Effector memory CD8-positive, alpha-beta T cell (primary cell): Measurements from ENCODE around the gene MTF1.

ENCODE experiments used
- ATAC-seq: fragments of 150-1000 bp; cut with Tn5 transposase; replicated peaks from 2 replicates; pipeline ENCODE4 v1.10.0; 2021; ENCODE audit warnings: mild to moderate bottlenecking, moderate library complexity
- DNase-seq, 3 experiments: peaks; one replicate each; pipeline ENCODE4 v3.0.0; 2021
- H3K27ac Mint-ChIP-seq, 2 donors: one replicate each; pipeline ENCODE4 v1.8.0; 2022; ENCODE audit warnings: mild to moderate bottlenecking in 2 of 2, mixed read lengths in 2 of 2, moderate library complexity in 2 of 2
- H3K27me3 Mint-ChIP-seq, 2 donors: one replicate each; pipeline ENCODE4 v1.8.0; 2022; ENCODE audit warnings: mixed read lengths in 2 of 2
- H3K36me3 Mint-ChIP-seq: one replicate; pipeline ENCODE4 v1.8.0; 2022; ENCODE audit warnings: mild to moderate bottlenecking, moderate library complexity, mixed read lengths; ENCODE audit not compliant: insufficient read depth
- H3K4me1 Mint-ChIP-seq, 2 donors: one replicate each; pipeline ENCODE4 v1.8.0; 2022; ENCODE audit warnings: low read depth in 2 of 2, mixed read lengths in 2 of 2
- H3K4me3 Mint-ChIP-seq, 2 donors: one replicate each; pipeline ENCODE4 v1.8.0; 2022; ENCODE audit warnings: mild to moderate bottlenecking in 2 of 2, mixed read lengths in 2 of 2, moderate library complexity in 2 of 2
- H3K9me3 Mint-ChIP-seq, 2 donors: one replicate each; pipeline ENCODE4 v1.8.0; 2022; ENCODE audit warnings: mixed read lengths in 2 of 2

The MTF1 gene

DNA sequence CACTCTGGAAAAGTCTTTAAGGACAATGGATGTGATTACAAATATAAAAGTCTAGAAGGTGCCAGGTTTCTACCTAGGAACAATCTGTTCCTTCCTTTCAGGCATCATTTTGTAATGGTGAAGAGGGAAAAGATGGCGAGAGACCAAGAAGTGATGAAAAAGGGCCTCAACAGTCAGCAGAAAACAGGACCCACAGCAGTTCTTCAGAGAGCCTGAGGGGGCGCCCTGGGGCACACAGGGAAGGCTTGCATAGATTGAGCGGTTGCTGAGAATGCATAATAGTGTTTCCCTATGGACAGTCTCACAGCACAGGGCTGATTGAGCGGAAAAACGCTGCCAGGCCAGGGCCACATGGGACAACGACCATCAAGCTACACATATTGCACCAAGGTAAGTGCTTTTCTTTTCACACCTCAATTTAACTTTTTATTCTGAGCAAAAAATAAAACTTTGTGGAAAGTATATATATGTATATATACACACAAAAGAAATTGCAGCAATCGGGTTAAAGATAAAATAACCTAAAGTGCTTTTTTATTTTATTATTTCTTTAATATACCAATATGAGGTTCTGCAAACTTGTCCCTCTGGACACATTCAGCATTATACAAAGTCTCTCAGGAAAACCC lies 48.3 kb downstream of the MTF1 start:
- Mint-ChIP-seq H3K27me3 (no peaks in the 10 kb centered on the region), H3K36me3 (peaks cover 33% of the 10 kb centered on the region), H3K27ac (peak overlapping the region; percentile 47 to 48), H3K4me3 (no peak overlapping the region), H3K9me3 (no peaks in the 10 kb centered on the region), H3K4me1 (peaks cover 21 to 32% of the 10 kb centered on the region in 2 donors)
- DNase-seq (peak; percentile 57 to 64 (median 59)), ATAC-seq (peak; percentile 35)

- Mint-ChIP-seq H3K9me3 (no peaks in the 10 kb centered on the region), H3K27ac (no peak overlapping the region), H3K4me3 (peak overlapping the region in 1 of 2 donors; percentile 96), H3K36me3 (peaks cover 39% of the 10 kb centered on the region), H3K27me3 (no peaks in the 10 kb centered on the region), H3K4me1 (peaks cover 21 to 32% of the 10 kb centered on the region in 2 donors)
- DNase-seq (no peak), ATAC-seq (no peak)
These were observed 49.5 kb downstream of the MTF1 start for GRCh38 chr1:37809942-37810341.

- peak in 1 of 3 experiments; percentile 25 for DNase-seq
- H3K27ac Mint-ChIP-seq, result peak overlapping the region; percentile 98 to 99
- ATAC-seq, result peak; percentile 51
- H3K36me3 Mint-ChIP-seq, result peaks cover 42% of the 10 kb centered on the region
- H3K27me3 Mint-ChIP-seq, result no peaks in the 10 kb centered on the region
- peak overlapping the region; percentile 95 to 96 for H3K4me3 Mint-ChIP-seq
- H3K4me1 Mint-ChIP-seq, result peaks cover 27 to 40% of the 10 kb centered on the region in 2 donors
- no peaks in the 10 kb centered on the region for H3K9me3 Mint-ChIP-seq
These were observed 50.7 kb downstream of the MTF1 start for GRCh38 chr1:37808369-37809319.

- Mint-ChIP-seq H3K4me1 (peaks cover 27 to 40% of the 10 kb centered on the region in 2 donors), H3K27me3 (no peaks in the 10 kb centered on the region), H3K36me3 (peaks cover 51% of the 10 kb centered on the region)
These were observed 51.6 kb downstream of the MTF1 start, which contains the start of the genes C1orf122 and YRDC for GRCh38 chr1:37807555-37808368. C1orf122 (plus strand) TSS chr1:37807790; CDS start chr1:37808405, 615 bp downstream. YRDC (minus strand) TSS chr1:37808208; CDS start chr1:37808180, 28 bp downstream.

GRCh38 chr1:37807220-37807554 lies 52.2 kb downstream of the MTF1 start:
- Mint-ChIP-seq H3K4me3 (peak overlapping the region; percentile 95 to 96), H3K27me3 (no peaks in the 10 kb centered on the region), H3K27ac (peak overlapping the region; percentile 98 to 99), H3K36me3 (peaks cover 57% of the 10 kb centered on the region), H3K9me3 (no peaks in the 10 kb centered on the region), H3K4me1 (peaks cover 27 to 40% of the 10 kb centered on the region in 2 donors)
- DNase-seq, result no peak
- ATAC-seq, result no peak

More at GRCh38 chr1:37807555-37808368, 51.6 kb downstream of the MTF1 start, which contains the start of the genes C1orf122 and YRDC:
- DNase-seq (peak; percentile 87 to 91 (median 88)), ATAC-seq (peak; percentile 93)
- peak within 1 kb of the TSS; percentile 98 to 99 for H3K27ac Mint-ChIP-seq
- peak within 1 kb of the TSS; percentile 95 to 96 for H3K4me3 Mint-ChIP-seq
- no peaks in the 10 kb centered on the region for H3K9me3 Mint-ChIP-seq

DNA sequence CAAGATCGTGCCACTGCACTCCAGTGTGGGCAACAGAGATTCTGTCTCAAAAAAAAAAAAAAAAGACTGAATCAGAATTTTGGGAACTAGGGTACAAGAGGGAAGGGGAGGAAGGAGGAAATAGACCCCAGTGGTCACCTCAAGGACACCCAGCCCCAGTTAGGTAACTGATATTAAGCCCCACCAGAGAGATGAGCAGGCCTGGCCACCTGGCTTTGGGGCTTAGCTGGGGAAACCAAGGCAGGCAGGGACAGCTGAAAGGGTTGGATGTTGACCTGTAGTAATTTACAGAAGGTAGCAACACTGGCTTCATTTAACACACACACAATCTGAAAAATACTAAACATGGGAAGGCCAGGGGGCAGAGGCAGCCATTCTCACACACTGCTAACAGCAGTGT lies 57.0 kb downstream of the MTF1 start:
- Mint-ChIP-seq H3K27ac (peak overlapping the region in 1 of 2 donors; percentile 51), H3K27me3 (no peaks in the 10 kb centered on the region), H3K4me3 (no peak overlapping the region), H3K4me1 (peaks cover 10 to 18% of the 10 kb centered on the region in 2 donors), H3K9me3 (no peaks in the 10 kb centered on the region), H3K36me3 (peaks cover 69% of the 10 kb centered on the region)
- DNase-seq (no peak), ATAC-seq (no peak)

DNA sequence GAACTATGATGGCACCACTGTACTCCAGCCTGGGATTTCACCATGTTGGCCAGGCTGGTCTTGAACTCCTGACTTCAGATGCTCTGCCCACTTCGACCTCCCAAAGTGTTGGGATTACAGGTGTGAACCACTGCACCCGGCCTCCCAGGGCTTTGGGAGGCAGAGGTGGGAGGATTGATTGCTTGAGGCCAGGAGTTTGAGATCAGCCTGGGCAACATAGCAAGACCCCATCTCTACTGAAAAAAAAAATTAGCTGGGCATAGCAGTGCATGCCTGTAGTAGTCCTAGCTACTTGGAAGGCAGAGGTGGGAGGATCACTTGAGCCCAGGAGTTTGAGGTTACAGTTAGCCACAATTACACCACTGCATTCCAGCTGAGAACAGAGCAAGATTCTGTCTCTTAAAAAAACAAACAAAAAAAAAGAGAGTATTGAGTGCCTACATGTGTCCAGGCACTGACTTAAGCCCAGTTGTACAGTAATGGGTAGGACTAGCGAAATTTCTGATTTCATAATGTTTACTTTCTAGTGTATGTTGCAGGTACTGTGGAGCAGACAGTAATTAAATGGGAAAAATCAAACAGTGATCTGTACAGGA lies 61.5 kb downstream of the MTF1 start:
- Mint-ChIP-seq H3K4me3 (no peak overlapping the region), H3K27me3 (peaks cover 0 to 12% of the 10 kb centered on the region in 2 donors), H3K9me3 (no peaks in the 10 kb centered on the region), H3K4me1 (peaks cover 13 to 18% of the 10 kb centered on the region in 2 donors), H3K36me3 (peaks cover 25% of the 10 kb centered on the region), H3K27ac (no peak overlapping the region)
- DNase-seq (no peak), ATAC-seq (no peak)

- ATAC-seq (no peak), DNase-seq (peak in 2 of 3 experiments; percentile 22 to 29)
- H3K4me3 Mint-ChIP-seq, result peak overlapping the region; percentile 89 to 90
- peaks cover 7% of the 10 kb centered on the region for H3K36me3 Mint-ChIP-seq
- peaks cover 13 to 18% of the 10 kb centered on the region in 2 donors for H3K4me1 Mint-ChIP-seq
- H3K27ac Mint-ChIP-seq, result peak overlapping the region in 1 of 2 donors; percentile 75
- H3K27me3 Mint-ChIP-seq, result peaks cover 5 to 31% of the 10 kb centered on the region in 2 donors
- no peaks in the 10 kb centered on the region for H3K9me3 Mint-ChIP-seq
These were observed 63.9 kb downstream of the MTF1 start for GRCh38 chr1:37795340-37796125.

GRCh38 chr1:37794372-37795339 lies 64.7 kb downstream of the MTF1 start:
- no peaks in the 10 kb centered on the region for H3K9me3 Mint-ChIP-seq
- H3K36me3 Mint-ChIP-seq, result peaks cover 4% of the 10 kb centered on the region
- DNase-seq (no peak), ATAC-seq (peak; percentile 40)
- peaks cover 7 to 40% of the 10 kb centered on the region in 2 donors for H3K27me3 Mint-ChIP-seq
- H3K4me3 Mint-ChIP-seq, result peak overlapping the region; percentile 89 to 90
- H3K27ac Mint-ChIP-seq, result peak overlapping the region; percentile 35 to 75
- H3K4me1 Mint-ChIP-seq, result peaks cover 13 to 18% of the 10 kb centered on the region in 2 donors

DNA sequence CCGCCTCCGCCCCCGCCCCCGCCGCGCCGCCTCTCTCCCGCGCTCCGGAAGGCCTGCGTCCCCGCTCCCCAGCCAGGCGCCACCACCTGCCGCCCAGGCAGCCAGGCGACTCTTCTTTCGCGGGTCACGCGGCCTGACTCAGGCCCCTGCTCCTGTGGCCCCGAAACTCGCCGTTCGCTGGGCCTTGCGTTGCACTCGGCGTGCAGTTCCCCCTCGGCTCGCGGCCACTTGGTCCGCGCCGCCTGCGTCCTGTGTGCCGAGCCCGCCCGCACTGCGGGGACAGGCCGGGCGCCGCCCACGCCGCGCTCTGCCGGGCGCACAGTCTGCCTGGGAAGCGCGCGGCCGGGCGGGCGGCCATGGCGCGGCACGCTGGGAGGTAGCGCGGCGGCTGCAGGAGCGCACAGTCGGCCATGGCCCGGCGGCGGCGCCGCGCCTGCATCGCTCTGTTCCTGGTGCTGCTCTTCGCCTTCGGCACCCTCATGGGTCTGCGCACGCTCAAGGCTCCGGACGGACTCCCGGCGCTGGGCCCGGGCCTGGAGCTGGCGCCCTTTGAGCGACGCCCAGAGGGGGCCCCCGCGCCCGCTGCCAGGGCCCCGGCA lies 65.5 kb downstream of the MTF1 start, which contains the start of gene MANEAL:
MANEAL (plus strand) TSS at position 75 of the 599 bp plus-strand sequence; CDS start at position 411, 336 bp downstream.
- H3K4me1 Mint-ChIP-seq, result peaks cover 13 to 18% of the 10 kb centered on the region in 2 donors

More for the DNA sequence above, 65.5 kb downstream of the MTF1 start, which contains the start of gene MANEAL:
- ATAC-seq (peak; percentile 87), DNase-seq (peak in 2 of 3 experiments; percentile 25 to 37)
- Mint-ChIP-seq H3K9me3 (no peaks in the 10 kb centered on the region), H3K4me3 (peak within 1 kb of the TSS; percentile 89 to 90), H3K27me3 (peaks cover 7 to 40% of the 10 kb centered on the region in 2 donors), H3K27ac (peak within 1 kb of the TSS; percentile 35 to 75), H3K36me3 (no peaks in the 10 kb centered on the region)
